ENCODE results near the gene HBE1. TPM values are rescaled to one million over a fixed set of nuclear protein-coding genes. Genes with fewer than 3 reads are reported as not detected.

Gene HBE1
- total and polyA plus RNA-seq, 12 donors = not detected

GRCh38 chr11:5240056-5240455 is 29.7 kb downstream of the HBE1 start:
- 78 to 80% methylated on average over 1 of the region's 1 CpG for WGBS, 2 donors

GRCh38 chr11:5239046-5239445 is 30.7 kb downstream of the HBE1 start:
- no peak for TF ChIP-seq CTCF (IDR thresholded peaks at IDR 0.05)
- DNase-seq (no peak), ATAC-seq (no peak)
- no peaks in the 10 kb centered on the region for H3K4me1 ChIP-seq
- no peak overlapping the region for H3K27ac ChIP-seq
- H3K9me3 ChIP-seq = no peaks in the 10 kb centered on the region
- H3K27me3 ChIP-seq = peaks cover 0 to 13% (median 0%) of the 10 kb centered on the region in 7 donors
- no peaks in the 10 kb centered on the region for H3K36me3 ChIP-seq
- intact Hi-C loops (cut with DNase I) = no loop called here
- no peak overlapping the region for H3K4me3 ChIP-seq

More at GRCh38 chr11:5240056-5240455, 29.7 kb downstream of the HBE1 start:
- DNase-seq (no peak), ATAC-seq (no peak)
- H3K27me3 ChIP-seq = peaks cover 0 to 8% (median 0%) of the 10 kb centered on the region in 7 donors
- H3K4me3 ChIP-seq = no peak overlapping the region
- H3K36me3 ChIP-seq = no peaks in the 10 kb centered on the region
- intact Hi-C loops (cut with DNase I) = no loop called here
- no peak overlapping the region for H3K27ac ChIP-seq
- no peaks in the 10 kb centered on the region for H3K9me3 ChIP-seq
- H3K4me1 ChIP-seq = no peaks in the 10 kb centered on the region
- TF ChIP-seq CTCF (IDR thresholded peaks at IDR 0.05) = no peak

- Histone ChIP-seq H3K36me3 (no peaks in the 10 kb centered on the region), H3K4me1 (no peaks in the 10 kb centered on the region), H3K9me3 (no peaks in the 10 kb centered on the region), H3K27me3 (peaks cover 0 to 16% (median 0%) of the 10 kb centered on the region in 7 donors), H3K4me3 (no peak overlapping the region), H3K27ac (no peak overlapping the region)
- DNase-seq (no peak), ATAC-seq (no peak)
- intact Hi-C loops (cut with DNase I) = no loop called here
- WGBS, 2 donors = 50 to 52% methylated on average over 2 of the region's 2 CpGs
- no peak for TF ChIP-seq CTCF (IDR thresholded peaks at IDR 0.05)
Observed at GRCh38 chr11:5238486-5238885, 31.3 kb downstream of the HBE1 start.

- H3K4me1 ChIP-seq = no peaks in the 10 kb centered on the region
- DNase-seq = no peak
- TF ChIP-seq CTCF (IDR thresholded peaks at IDR 0.05) = no peak
- no peaks in the 10 kb centered on the region for H3K36me3 ChIP-seq
- no peak overlapping the region for H3K4me3 ChIP-seq
- no peaks in the 10 kb centered on the region for H3K9me3 ChIP-seq
- no peak overlapping the region for H3K27ac ChIP-seq
- peaks cover 0 to 22% (median 0%) of the 10 kb centered on the region in 7 donors for H3K27me3 ChIP-seq
- WGBS, 2 donors = 79 to 87% methylated on average over 2 of the region's 2 CpGs
- intact Hi-C loops (cut with DNase I) = no loop called here
- no peak for ATAC-seq
Observed at GRCh38 chr11:5237420-5237819, 32.3 kb downstream of the HBE1 start.
